ENCODE data around the gene MOB3B. TPM values are rescaled to one million over a fixed set of nuclear protein-coding genes. Genes with fewer than 3 reads are reported as not detected.

The MOB3B gene
- total RNA-seq, 3 donors from 2014 or later (not counting 1 experiment from before 2014, with no cell fraction given), result 0.23 to 0.30 (median 0.28) TPM

DNA sequence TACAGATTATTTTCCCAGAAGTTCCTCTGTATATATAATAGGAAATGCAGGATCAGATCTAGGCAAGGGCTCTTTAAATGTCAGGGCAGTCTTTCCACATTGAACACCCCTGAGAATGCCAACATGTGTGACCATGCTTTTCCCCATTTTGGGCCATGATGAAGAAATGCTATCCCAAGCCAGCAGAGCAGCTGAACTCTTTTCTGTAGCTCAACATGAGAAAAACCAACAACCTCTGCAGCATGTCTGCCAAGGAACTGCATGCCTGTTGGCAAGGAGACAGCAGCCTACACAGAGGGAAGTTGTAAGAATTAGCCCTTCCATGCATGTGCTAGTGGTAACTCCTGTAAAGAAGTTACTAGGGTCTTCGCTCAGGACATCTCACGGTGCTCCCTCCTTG is 15.1 kb downstream of the MOB3B start:
- 94% methylated on average over 2 of the region's 2 CpGs for WGBS (ENCODE audit: insufficient coverage)

DNA sequence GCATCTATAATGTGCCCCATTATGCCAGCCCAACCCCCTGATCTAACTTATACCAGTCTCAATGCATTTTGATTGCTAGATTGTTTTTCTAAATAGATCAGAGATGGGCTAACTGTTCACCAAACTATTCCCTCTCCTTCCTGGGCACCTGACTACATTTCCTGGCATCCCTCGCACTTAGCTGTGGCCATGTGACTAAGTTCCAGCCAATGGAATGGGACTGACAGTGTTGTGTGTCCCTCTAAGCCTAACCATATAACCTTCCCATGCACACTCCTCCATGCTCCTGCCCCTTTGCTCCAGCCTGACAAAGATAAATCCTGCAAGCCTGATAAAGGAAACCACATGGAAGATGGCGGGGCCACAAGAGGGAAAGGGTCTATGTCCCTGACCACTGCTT is 17.8 kb downstream of the MOB3B start:
- Mint-ChIP-seq H3K27me3 (ENCODE audit: low read depth in 2 of 2) (no peaks in the 10 kb centered on the region), H3K9me3 (peaks cover 0 to 4% of the 10 kb centered on the region in 2 donors), H3K27ac (no peak overlapping the region), H3K4me3 (no peak overlapping the region), H3K36me3 (no peaks in the 10 kb centered on the region), H3K4me1 (no peaks in the 10 kb centered on the region)
- H3K4me3 ChIP-seq (ENCODE audit: low read length), result no peak overlapping the region
- H3K27ac ChIP-seq (ENCODE audit: low read length), result no peak overlapping the region
- TF ChIP-seq, protein P1, sequence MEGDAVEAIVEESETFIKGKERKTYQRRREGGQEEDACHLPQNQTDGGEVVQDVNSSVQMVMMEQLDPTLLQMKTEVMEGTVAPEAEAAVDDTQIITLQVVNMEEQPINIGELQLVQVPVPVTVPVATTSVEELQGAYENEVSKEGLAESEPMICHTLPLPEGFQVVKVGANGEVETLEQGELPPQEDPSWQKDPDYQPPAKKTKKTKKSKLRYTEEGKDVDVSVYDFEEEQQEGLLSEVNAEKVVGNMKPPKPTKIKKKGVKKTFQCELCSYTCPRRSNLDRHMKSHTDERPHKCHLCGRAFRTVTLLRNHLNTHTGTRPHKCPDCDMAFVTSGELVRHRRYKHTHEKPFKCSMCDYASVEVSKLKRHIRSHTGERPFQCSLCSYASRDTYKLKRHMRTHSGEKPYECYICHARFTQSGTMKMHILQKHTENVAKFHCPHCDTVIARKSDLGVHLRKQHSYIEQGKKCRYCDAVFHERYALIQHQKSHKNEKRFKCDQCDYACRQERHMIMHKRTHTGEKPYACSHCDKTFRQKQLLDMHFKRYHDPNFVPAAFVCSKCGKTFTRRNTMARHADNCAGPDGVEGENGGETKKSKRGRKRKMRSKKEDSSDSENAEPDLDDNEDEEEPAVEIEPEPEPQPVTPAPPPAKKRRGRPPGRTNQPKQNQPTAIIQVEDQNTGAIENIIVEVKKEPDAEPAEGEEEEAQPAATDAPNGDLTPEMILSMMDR (IDR thresholded peaks at IDR 0.05), result no peak
- no peaks in the 10 kb centered on the region for H3K36me3 ChIP-seq (ENCODE audit: control insufficient read depth, insufficient read depth, low read length)
- H3K27me3 ChIP-seq (ENCODE audit: control insufficient read depth, insufficient read depth, low read length), result no peaks in the 10 kb centered on the region
- H3K4me1 ChIP-seq (ENCODE audit: control insufficient read depth, insufficient read depth, low read length), result no peaks in the 10 kb centered on the region
- WGBS (ENCODE audit: insufficient coverage), result 91% methylated on average over 2 of the region's 2 CpGs
- DNase-seq (no peak), ATAC-seq (no peak)
- no peaks in the 10 kb centered on the region for H3K9me3 ChIP-seq (ENCODE audit: control insufficient read depth, insufficient read depth, low read length)
- intact Hi-C loops (cut with micrococcal nuclease), result no loop called here

More for the DNA sequence above, 15.1 kb downstream of the MOB3B start:
- Histone ChIP-seq H3K9me3 (ENCODE audit: control insufficient read depth, insufficient read depth, low read length) (no peaks in the 10 kb centered on the region), H3K27me3 (ENCODE audit: control insufficient read depth, insufficient read depth, low read length) (no peaks in the 10 kb centered on the region), H3K4me3 (ENCODE audit: low read length) (no peak overlapping the region), H3K4me1 (ENCODE audit: control insufficient read depth, insufficient read depth, low read length) (no peaks in the 10 kb centered on the region), H3K27ac (ENCODE audit: low read length) (no peak overlapping the region), H3K36me3 (ENCODE audit: control insufficient read depth, insufficient read depth, low read length) (no peaks in the 10 kb centered on the region)
- Mint-ChIP-seq H3K36me3 (no peaks in the 10 kb centered on the region), H3K27ac (no peak overlapping the region), H3K27me3 (ENCODE audit: low read depth in 2 of 2) (peaks cover 0 to 10% of the 10 kb centered on the region in 2 donors), H3K9me3 (peaks cover 0 to 4% of the 10 kb centered on the region in 2 donors), H3K4me3 (no peak overlapping the region), H3K4me1 (no peaks in the 10 kb centered on the region)
- ATAC-seq (no peak), DNase-seq (no peak)
- intact Hi-C loops (cut with micrococcal nuclease), result no loop called here
- TF ChIP-seq, protein P1 (IDR thresholded peaks at IDR 0.05), result no peak

DNA sequence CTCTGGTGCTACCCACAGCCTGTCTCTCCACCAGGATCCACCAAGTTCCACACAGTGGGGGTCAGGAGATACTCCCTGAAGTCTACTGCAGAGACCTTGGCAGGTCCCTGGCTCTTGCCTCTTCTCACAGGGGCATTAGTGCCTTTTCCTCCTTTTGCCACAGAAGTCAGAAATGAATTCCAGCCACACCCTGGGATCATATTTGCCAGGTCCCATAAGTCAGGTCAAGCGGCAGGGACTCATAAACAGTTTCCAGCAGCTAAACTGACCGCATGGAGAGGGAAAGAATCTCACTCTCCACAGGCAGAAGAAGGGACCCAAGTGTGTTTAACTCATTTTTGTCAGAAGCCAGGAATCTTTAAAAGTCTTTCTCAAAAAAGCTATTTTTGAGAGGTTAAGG is 18.8 kb downstream of the MOB3B start:
- H3K27ac Mint-ChIP-seq, result no peak overlapping the region
- ATAC-seq (no peak), DNase-seq (no peak)
- no peak overlapping the region for H3K27ac ChIP-seq (ENCODE audit: low read length)
- H3K36me3 ChIP-seq (ENCODE audit: control insufficient read depth, insufficient read depth, low read length), result no peaks in the 10 kb centered on the region
- H3K4me3 ChIP-seq (ENCODE audit: low read length), result no peak overlapping the region
- no peaks in the 10 kb centered on the region for H3K27me3 Mint-ChIP-seq (ENCODE audit: low read depth in 2 of 2)
- no peaks in the 10 kb centered on the region for H3K27me3 ChIP-seq (ENCODE audit: control insufficient read depth, insufficient read depth, low read length)
- 80% methylated on average over 2 of the region's 2 CpGs for WGBS (ENCODE audit: insufficient coverage)
- no peaks in the 10 kb centered on the region for H3K4me1 ChIP-seq (ENCODE audit: control insufficient read depth, insufficient read depth, low read length)
- TF ChIP-seq, protein P1 (IDR thresholded peaks at IDR 0.05), result no peak
- H3K4me1 Mint-ChIP-seq, result no peaks in the 10 kb centered on the region
- intact Hi-C loops (cut with micrococcal nuclease), result no loop called here
- H3K9me3 Mint-ChIP-seq, result peaks cover 0 to 4% of the 10 kb centered on the region in 2 donors
- H3K36me3 Mint-ChIP-seq, result no peaks in the 10 kb centered on the region
- no peak overlapping the region for H3K4me3 Mint-ChIP-seq
- no peaks in the 10 kb centered on the region for H3K9me3 ChIP-seq (ENCODE audit: control insufficient read depth, insufficient read depth, low read length)

DNA sequence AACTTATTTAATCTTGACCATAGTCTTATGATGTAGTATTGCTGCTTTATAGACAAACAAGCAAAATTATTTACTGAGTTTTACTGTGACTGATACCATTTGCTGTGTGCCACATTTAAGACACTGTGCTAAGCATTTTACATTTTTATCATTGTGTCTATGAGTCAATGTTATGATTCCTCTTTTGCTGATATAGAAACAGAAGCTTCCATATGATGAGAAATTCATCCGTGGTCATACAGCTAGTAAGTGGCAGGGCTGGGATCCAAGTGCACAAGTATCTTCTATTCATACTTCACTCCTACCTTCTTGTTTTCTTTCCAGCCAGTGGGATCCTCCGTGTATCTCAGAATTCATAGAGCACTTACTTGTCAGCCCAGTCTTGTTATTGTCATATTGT is 22.6 kb downstream of the MOB3B start:
- H3K9me3 Mint-ChIP-seq, result no peaks in the 10 kb centered on the region
- no peak for ATAC-seq
- H3K4me1 Mint-ChIP-seq, result no peaks in the 10 kb centered on the region
- Histone ChIP-seq H3K9me3 (ENCODE audit: control insufficient read depth, insufficient read depth, low read length) (no peaks in the 10 kb centered on the region), H3K4me1 (ENCODE audit: control insufficient read depth, insufficient read depth, low read length) (no peaks in the 10 kb centered on the region), H3K27ac (ENCODE audit: low read length) (no peak overlapping the region), H3K27me3 (ENCODE audit: control insufficient read depth, insufficient read depth, low read length) (no peaks in the 10 kb centered on the region), H3K4me3 (ENCODE audit: low read length) (no peak overlapping the region), H3K36me3 (ENCODE audit: control insufficient read depth, insufficient read depth, low read length) (no peaks in the 10 kb centered on the region)
- H3K27me3 Mint-ChIP-seq (ENCODE audit: low read depth in 2 of 2), result no peaks in the 10 kb centered on the region
- no peak overlapping the region for H3K4me3 Mint-ChIP-seq
- no peak overlapping the region for H3K27ac Mint-ChIP-seq
- intact Hi-C loops (cut with micrococcal nuclease), result no loop called here
- TF ChIP-seq, protein P1 (IDR thresholded peaks at IDR 0.05), result no peak
- no peaks in the 10 kb centered on the region for H3K36me3 Mint-ChIP-seq
- WGBS (ENCODE audit: insufficient coverage), result 54% methylated on average over 2 of the region's 2 CpGs
- DNase-seq, result no peak

Data from natural killer cell (primary cell).